ENCODE results near the gene TRPM7.

- no peak for TF ChIP-seq CTCF (IDR thresholded peaks at IDR 0.05; ENCODE audit: low read depth, low read length, missing input control)
- TF ChIP-seq ATF3 (IDR thresholded peaks at IDR 0.05): no peak
- no peak for TF ChIP-seq EGR1 (IDR thresholded peaks at IDR 0.05; ENCODE audit: low read depth in 2 of 2)
- no peak for TF ChIP-seq REST (IDR thresholded peaks at IDR 0.05)
- no peak for TF ChIP-seq SP1 (IDR thresholded peaks at IDR 0.05)
- no peak for TF ChIP-seq JUND (IDR thresholded peaks at IDR 0.05)
These were observed 134.4 kb downstream of the TRPM7 start for GRCh38 chr15:50552238-50552637.

Measured in liver (tissue), 3 donors.